Activated T-cell treated with anti-CD3 and anti-CD28 coated beads, Interleukin-2, amount 50 U/mL, for 48 hours (primary cell): ENCODE results near the gene VAT1.

Source experiments
- DNase-seq, 2 experiments: peaks; one replicate each; pipeline ENCODE4 v3.0.0-alpha.2; 2020

The VAT1 gene

GRCh38 chr17:42967925-42968324 lies 54.3 kb downstream of the VAT1 start:
- no peak for DNase-seq
